Measurements from ENCODE around the gene ASB18.

ASB18 gene

DNA sequence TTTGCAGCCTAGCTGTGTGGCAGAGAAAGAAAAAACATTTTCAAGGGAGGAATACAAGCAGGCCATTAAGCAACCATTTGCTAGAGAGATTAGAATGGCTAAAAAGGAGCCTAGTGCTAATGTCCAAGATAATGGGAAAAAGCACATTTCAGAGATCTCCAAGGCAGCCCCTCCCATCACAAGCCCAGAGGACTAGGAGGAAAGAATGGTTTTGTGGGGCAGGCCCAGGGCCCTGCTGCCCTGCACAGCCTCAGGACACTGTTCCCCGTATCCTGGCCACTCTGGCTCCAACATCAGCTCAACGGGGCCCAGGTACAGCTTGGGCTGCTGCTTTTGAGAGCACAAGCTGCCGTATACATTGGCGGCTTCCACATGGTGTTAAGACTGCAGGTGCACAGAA, 79.5 kb downstream of the ASB18 start:
- Histone ChIP-seq H3K9me3 (ENCODE audit: insufficient read depth, low read length) (no peaks in the 10 kb centered on the region), H4K20me1 (ENCODE audit: insufficient read depth, low read length) (no peaks in the 10 kb centered on the region), H3K4me2 (ENCODE audit: low read length) (no peak overlapping the region), H3K9ac (ENCODE audit: low read length) (no peak overlapping the region), H3K27me3 (ENCODE audit: low read depth, low read length) (no peaks in the 10 kb centered on the region), H3K79me2 (ENCODE audit: low read length) (no peaks in the 10 kb centered on the region), H3K27ac (ENCODE audit: low read length) (no peak overlapping the region), H3K4me3 (ENCODE audit: low read length) (no peak overlapping the region), H3K36me3 (replicated peaks; ENCODE audit: low read depth, low read length) (no peaks in the 10 kb centered on the region), H3K4me1 (ENCODE audit: low read length) (no peaks in the 10 kb centered on the region), H2AFZ (ENCODE audit: low read depth, low read length) (no peak overlapping the region)
- TF ChIP-seq, protein P1, sequence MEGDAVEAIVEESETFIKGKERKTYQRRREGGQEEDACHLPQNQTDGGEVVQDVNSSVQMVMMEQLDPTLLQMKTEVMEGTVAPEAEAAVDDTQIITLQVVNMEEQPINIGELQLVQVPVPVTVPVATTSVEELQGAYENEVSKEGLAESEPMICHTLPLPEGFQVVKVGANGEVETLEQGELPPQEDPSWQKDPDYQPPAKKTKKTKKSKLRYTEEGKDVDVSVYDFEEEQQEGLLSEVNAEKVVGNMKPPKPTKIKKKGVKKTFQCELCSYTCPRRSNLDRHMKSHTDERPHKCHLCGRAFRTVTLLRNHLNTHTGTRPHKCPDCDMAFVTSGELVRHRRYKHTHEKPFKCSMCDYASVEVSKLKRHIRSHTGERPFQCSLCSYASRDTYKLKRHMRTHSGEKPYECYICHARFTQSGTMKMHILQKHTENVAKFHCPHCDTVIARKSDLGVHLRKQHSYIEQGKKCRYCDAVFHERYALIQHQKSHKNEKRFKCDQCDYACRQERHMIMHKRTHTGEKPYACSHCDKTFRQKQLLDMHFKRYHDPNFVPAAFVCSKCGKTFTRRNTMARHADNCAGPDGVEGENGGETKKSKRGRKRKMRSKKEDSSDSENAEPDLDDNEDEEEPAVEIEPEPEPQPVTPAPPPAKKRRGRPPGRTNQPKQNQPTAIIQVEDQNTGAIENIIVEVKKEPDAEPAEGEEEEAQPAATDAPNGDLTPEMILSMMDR (IDR thresholded peaks at IDR 0.05; ENCODE audit: low read depth, low read length): no peak

DNA sequence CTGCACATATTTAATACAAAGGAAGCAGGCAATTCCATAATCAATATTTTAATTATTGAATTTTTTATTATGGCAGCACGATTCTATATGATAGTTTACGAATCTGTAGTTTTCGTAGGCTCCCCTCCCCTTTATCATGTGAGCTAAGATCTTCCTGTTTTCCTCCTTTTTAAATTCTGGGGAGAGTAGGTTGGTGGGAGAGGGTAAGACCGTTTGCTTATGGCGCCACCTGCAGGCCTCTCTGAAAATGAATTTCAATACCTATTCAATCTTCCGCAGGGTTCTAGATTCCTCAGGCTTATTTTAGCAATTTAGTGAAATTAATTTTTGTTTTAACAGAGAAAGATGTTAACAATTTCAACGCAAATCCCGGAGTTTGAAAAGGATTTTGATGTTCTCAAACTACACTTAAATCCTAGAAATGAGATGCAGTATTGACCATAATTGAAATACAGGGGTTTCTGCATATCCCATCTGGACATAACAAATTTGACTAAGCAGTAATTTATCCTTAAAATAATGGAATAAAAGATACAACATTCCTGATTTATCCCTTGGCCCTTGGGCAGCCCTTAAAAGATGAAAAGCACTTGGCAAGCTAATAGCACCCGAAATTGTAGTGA, 83.3 kb downstream of the ASB18 start:
- Histone ChIP-seq H3K4me1 (ENCODE audit: low read length) (no peaks in the 10 kb centered on the region), H3K9ac (ENCODE audit: low read length) (no peak overlapping the region), H3K79me2 (ENCODE audit: low read length) (no peaks in the 10 kb centered on the region), H3K4me3 (ENCODE audit: low read length) (no peak overlapping the region), H2AFZ (ENCODE audit: low read depth, low read length) (no peak overlapping the region), H3K36me3 (replicated peaks; ENCODE audit: low read depth, low read length) (no peaks in the 10 kb centered on the region), H3K27me3 (ENCODE audit: low read depth, low read length) (no peaks in the 10 kb centered on the region), H3K4me2 (ENCODE audit: low read length) (no peak overlapping the region), H3K27ac (ENCODE audit: low read length) (no peak overlapping the region), H4K20me1 (ENCODE audit: insufficient read depth, low read length) (no peaks in the 10 kb centered on the region), H3K9me3 (ENCODE audit: insufficient read depth, low read length) (no peaks in the 10 kb centered on the region)
- TF ChIP-seq, protein P1 (IDR thresholded peaks at IDR 0.05; ENCODE audit: low read depth, low read length): peak; percentile 59
- no peak for TF ChIP-seq EZH2phosphoT487 (IDR thresholded peaks at IDR 0.05; ENCODE audit: low read depth)

DNA sequence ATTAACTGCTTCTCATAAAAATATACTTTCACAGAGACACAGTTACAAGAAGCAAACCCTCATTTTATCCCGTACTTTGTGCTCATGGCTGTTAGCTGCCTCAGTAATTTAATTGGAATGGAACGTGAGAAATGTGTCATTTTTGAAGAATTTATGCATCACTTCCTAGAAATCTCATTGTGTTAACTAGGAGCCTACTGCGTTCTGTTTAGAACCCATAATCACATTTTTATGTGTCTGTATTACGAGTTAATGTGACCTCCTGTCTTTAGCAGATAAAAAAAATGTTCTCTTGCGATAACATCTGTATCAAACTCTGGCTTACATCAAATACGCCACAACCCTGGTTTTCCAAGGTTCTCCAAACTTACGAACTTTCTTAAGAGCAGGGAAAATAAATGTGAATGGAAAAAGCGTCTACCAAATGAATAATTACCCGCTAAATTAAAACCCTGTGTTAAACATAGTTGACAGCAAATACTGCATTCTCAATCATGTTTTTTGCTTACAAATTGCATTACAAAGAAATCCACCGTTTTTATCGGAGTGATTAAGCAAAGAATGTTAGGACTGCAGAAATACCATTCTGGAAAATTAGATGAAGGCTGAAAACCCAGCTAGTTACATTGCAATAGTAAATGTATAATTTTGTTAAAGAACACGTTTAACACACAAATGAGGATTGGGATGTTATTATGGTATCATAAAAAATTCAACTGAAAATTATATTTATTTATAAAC, 84.0 kb downstream of the ASB18 start:
- H3K4me2 ChIP-seq (ENCODE audit: low read length): no peak overlapping the region
- no peaks in the 10 kb centered on the region for H3K4me1 ChIP-seq (ENCODE audit: low read length)
- no peak overlapping the region for H3K27ac ChIP-seq (ENCODE audit: low read length)
- no peaks in the 10 kb centered on the region for H3K9me3 ChIP-seq (ENCODE audit: insufficient read depth, low read length)
- H3K36me3 ChIP-seq (replicated peaks; ENCODE audit: low read depth, low read length): no peaks in the 10 kb centered on the region
- H3K4me3 ChIP-seq (ENCODE audit: low read length): no peak overlapping the region
- TF ChIP-seq, protein P1 (IDR thresholded peaks at IDR 0.05; ENCODE audit: low read depth, low read length): no peak
- no peak for TF ChIP-seq EZH2phosphoT487 (IDR thresholded peaks at IDR 0.05; ENCODE audit: low read depth)
- H4K20me1 ChIP-seq (ENCODE audit: insufficient read depth, low read length): no peaks in the 10 kb centered on the region
- H3K27me3 ChIP-seq (ENCODE audit: low read depth, low read length): no peaks in the 10 kb centered on the region
- no peak overlapping the region for H2AFZ ChIP-seq (ENCODE audit: low read depth, low read length)
- no peak overlapping the region for H3K9ac ChIP-seq (ENCODE audit: low read length)
- H3K79me2 ChIP-seq (ENCODE audit: low read length): no peaks in the 10 kb centered on the region

DNA sequence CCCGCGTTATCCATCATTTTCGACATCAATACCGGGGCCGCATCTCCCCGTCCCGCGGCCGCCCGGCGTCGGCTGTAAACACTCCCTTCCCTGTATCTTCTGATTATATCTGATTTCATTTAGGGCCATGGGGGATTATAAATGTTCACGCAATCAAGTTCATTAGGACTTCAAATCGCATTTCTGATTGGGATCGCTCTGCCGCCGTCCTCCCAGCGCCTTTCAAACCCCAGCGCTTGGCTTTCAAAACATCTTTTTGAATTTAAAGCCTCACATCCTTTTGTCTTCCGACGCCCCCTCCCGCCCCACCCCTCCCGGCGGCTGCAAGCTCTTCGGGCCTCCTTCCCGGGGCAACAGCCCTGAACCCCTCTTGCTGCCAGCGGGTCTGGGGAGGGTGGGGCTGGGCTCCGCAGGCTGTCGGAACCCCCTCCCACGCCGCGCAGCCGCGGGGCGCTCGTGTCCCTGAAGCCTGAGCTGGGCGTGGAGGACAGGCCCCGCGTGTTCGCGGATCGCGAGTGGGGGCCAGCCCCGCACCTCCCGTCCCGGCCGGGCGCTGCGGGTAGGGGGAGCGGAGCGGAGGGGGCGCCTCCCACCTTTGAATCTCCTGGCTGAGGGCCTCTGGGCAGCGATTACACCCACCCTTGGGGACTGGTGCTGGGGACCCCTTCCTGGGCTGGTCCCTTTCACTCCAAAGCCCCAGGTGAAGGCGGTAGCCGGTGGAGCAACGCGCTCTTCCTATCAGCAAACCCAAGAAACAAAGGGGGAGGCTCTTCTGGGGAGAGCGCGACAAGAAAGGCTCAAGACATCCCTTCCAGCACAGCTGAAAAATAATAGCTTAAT, 84.8 kb downstream of the ASB18 start:
- Histone ChIP-seq H3K4me1 (ENCODE audit: low read length) (no peaks in the 10 kb centered on the region), H4K20me1 (ENCODE audit: insufficient read depth, low read length) (no peaks in the 10 kb centered on the region), H3K27me3 (ENCODE audit: low read depth, low read length) (no peaks in the 10 kb centered on the region), H3K79me2 (ENCODE audit: low read length) (no peaks in the 10 kb centered on the region), H3K27ac (ENCODE audit: low read length) (no peak overlapping the region), H3K36me3 (replicated peaks; ENCODE audit: low read depth, low read length) (no peaks in the 10 kb centered on the region), H3K9me3 (ENCODE audit: insufficient read depth, low read length) (no peaks in the 10 kb centered on the region), H3K4me2 (ENCODE audit: low read length) (no peak overlapping the region), H3K4me3 (ENCODE audit: low read length) (no peak overlapping the region), H3K9ac (ENCODE audit: low read length) (no peak overlapping the region), H2AFZ (ENCODE audit: low read depth, low read length) (no peak overlapping the region)
- TF ChIP-seq EZH2phosphoT487 (IDR thresholded peaks at IDR 0.05; ENCODE audit: low read depth): no peak
- TF ChIP-seq, protein P1 (IDR thresholded peaks at IDR 0.05; ENCODE audit: low read depth, low read length): no peak

Measured in OCI-LY3 (cell line).